Mucosa of stomach (tissue), 1 donor: ENCODE measurements around the gene MEP1A.

Experiments used
- H3K27me3 ChIP-seq: one replicate; pipeline ENCODE4 v1.7.0; 2013; ENCODE audit warnings: mild to moderate bottlenecking, low read length; ENCODE audit not compliant: control insufficient read depth, insufficient read depth
- H3K36me3 ChIP-seq: one replicate; pipeline ENCODE4 v1.7.0; 2013; ENCODE audit warnings: low read length; ENCODE audit not compliant: control insufficient read depth, insufficient read depth
- H3K4me1 ChIP-seq: one replicate; pipeline ENCODE4 v1.7.0; 2013; ENCODE audit warnings: mild to moderate bottlenecking, low read length; ENCODE audit not compliant: control insufficient read depth, insufficient read depth
- H3K4me3 ChIP-seq: one replicate; pipeline ENCODE4 v1.7.0; 2013; ENCODE audit warnings: low read length
- H3K9ac ChIP-seq: one replicate; pipeline ENCODE4 v1.7.0; 2013; ENCODE audit warnings: mild to moderate bottlenecking, low read length, moderate library complexity
- H3K9me3 ChIP-seq: one replicate; pipeline ENCODE4 v1.7.0; 2013; ENCODE audit warnings: mild to moderate bottlenecking, low read length, moderate library complexity; ENCODE audit not compliant: control insufficient read depth
- donor health status: Pancreatic carcinoma.

Gene MEP1A

GRCh38 chr6:46888578-46888977 lies 95.4 kb downstream of the MEP1A start:
- Histone ChIP-seq H3K27me3 (no peaks in the 10 kb centered on the region), H3K9me3 (no peaks in the 10 kb centered on the region), H3K4me3 (no peak overlapping the region), H3K9ac (no peak overlapping the region), H3K36me3 (no peaks in the 10 kb centered on the region), H3K4me1 (peaks cover 7% of the 10 kb centered on the region)
